ENCODE data around the gene AKAP13. TPM values are rescaled to one million over a fixed set of nuclear protein-coding genes. Genes with fewer than 3 reads are reported as not detected.
"Not testable (repeated sequence)": the region's sequence is repeated elsewhere in the genome, so short reads cannot be mapped to it uniquely, and the experiment has no call there.

The AKAP13 gene
- total and polyA plus RNA-seq, 3 donors from 2014 or later = 79.5 to 207 (median 187) TPM

DNA sequence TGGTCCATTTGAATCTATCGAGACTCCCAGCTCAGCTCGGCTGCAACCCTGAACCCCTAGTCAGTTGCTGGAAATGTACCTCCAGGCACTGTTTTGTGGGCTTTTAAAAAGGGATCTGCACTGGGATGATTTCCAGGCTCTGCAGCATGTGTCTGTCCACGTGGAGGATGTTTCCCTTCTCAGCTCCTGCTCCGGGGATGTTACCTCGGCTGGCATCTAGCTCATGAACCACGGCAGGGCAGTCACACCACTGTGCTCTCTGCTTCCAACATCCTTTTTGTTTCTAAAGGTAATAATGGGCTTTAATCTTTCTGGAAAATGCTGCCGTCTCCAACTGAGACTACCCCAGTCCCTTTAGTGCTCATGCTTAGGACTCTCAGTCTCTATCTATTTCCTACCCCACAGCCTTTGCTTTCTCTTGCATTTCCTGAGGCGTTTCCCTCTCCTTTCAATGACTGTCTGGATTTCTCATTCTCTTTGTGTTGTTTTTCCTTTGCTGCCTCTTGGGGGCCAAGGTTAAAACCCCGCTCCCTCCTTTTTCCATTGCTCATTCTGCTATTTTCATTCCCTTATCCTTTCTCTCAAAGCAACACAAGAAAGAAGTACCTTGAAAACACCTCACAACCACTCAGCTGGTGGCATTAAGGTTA is 42.9 kb upstream of the AKAP13 start:
- Histone ChIP-seq H3K9me3 (no peaks in the 10 kb centered on the region), H3K4me1 (peaks cover 10% of the 10 kb centered on the region)

DNA sequence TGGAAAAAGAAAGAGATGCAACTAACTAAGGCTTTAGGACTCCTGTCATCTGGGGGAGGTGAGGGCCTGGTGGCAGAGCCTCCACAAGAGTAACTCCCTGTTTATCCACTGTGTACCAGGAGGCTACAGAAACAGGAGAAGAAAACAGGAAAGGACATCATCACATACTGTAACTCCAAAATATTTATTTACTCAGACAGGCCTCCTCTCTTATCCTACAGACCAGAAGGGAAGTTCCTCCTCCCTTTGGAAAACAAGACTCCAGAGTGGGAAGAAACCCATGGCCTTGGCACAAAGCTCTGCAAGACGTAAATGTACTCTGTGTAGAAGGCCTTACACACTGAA is 40.1 kb upstream of the AKAP13 start:
- Histone ChIP-seq H3K27ac (no peak overlapping the region), H3K4me1 (peaks cover 7% of the 10 kb centered on the region), H3K36me3 (ENCODE audit: low read depth, missing control alignments) (no peaks in the 10 kb centered on the region), H3K27me3 (no peaks in the 10 kb centered on the region), H3K9me3 (no peaks in the 10 kb centered on the region), H3K4me3 (no peak overlapping the region)
- 35 to 85% methylated on average over 1 of the region's 1 CpG for WGBS, 2 donors
- TF ChIP-seq, protein P1, sequence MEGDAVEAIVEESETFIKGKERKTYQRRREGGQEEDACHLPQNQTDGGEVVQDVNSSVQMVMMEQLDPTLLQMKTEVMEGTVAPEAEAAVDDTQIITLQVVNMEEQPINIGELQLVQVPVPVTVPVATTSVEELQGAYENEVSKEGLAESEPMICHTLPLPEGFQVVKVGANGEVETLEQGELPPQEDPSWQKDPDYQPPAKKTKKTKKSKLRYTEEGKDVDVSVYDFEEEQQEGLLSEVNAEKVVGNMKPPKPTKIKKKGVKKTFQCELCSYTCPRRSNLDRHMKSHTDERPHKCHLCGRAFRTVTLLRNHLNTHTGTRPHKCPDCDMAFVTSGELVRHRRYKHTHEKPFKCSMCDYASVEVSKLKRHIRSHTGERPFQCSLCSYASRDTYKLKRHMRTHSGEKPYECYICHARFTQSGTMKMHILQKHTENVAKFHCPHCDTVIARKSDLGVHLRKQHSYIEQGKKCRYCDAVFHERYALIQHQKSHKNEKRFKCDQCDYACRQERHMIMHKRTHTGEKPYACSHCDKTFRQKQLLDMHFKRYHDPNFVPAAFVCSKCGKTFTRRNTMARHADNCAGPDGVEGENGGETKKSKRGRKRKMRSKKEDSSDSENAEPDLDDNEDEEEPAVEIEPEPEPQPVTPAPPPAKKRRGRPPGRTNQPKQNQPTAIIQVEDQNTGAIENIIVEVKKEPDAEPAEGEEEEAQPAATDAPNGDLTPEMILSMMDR (IDR thresholded peaks at IDR 0.05) = no peak
- no peak for TF ChIP-seq POLR2A (IDR thresholded peaks at IDR 0.05)
- no peak for DNase-seq
- intact Hi-C loops (cut with DNase I; ENCODE audit: low total_unique reads) = no loop called here

More for the DNA sequence above, 42.9 kb upstream of the AKAP13 start:
- 50 to 67% methylated on average over 9 of the region's 9 CpGs for WGBS, 2 donors
- Histone ChIP-seq H3K36me3 (ENCODE audit: low read depth, missing control alignments) (no peaks in the 10 kb centered on the region), H3K27ac (no peak overlapping the region), H3K4me3 (no peak overlapping the region), H3K27me3 (no peaks in the 10 kb centered on the region)
- DNase-seq = no peak
- intact Hi-C loops (cut with DNase I; ENCODE audit: low total_unique reads) = no loop called here
- TF ChIP-seq, protein P1 (IDR thresholded peaks at IDR 0.05) = no peak
- no peak for TF ChIP-seq POLR2A (IDR thresholded peaks at IDR 0.05)

DNA sequence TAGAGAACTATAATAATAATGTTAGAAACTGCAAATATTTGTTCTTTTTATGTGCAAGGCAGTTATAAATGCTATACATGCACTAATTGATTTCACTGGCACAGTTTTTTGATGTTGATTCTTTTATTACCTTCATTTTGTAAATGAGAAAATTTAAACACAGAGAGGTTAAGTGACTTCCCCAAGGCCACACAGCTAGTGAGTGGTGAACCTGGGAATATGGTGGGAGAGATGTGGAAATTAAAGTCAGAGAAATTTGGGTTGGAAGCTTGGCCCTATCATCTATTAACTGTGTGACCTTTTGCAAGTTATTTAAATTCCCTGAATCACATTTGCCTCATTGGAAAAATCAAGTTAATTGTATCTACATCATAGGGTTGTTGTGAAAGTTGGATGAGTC is 39.6 kb upstream of the AKAP13 start:
- DNase-seq = no peak

DNA sequence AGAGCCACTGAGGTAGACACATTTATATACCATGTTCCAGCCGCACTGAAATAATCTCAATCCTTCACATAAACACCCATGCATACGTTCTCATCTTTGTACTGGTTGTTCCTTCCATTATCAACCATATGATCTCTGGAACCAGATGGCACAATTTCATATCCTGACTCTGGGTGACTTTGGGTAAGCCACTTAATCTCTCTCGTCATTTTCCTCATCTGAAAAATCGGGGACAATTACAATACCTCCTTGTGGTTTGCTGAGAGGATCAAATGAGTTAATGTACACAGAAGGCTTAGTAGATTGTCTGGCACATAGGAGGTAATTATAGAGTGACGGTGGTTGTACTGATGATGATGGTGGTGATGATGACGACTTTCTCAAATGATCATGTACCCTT is 38.2 kb upstream of the AKAP13 start:
- not testable (repeated sequence) for H3K27me3 ChIP-seq

More for the DNA sequence above, 39.6 kb upstream of the AKAP13 start:
- Histone ChIP-seq H3K4me1 (peaks cover 4% of the 10 kb centered on the region), H3K27me3 (no peaks in the 10 kb centered on the region), H3K9me3 (no peaks in the 10 kb centered on the region), H3K27ac (no peak overlapping the region), H3K4me3 (no peak overlapping the region), H3K36me3 (ENCODE audit: low read depth, missing control alignments) (no peaks in the 10 kb centered on the region)
- no peak for TF ChIP-seq POLR2A (IDR thresholded peaks at IDR 0.05)
- TF ChIP-seq, protein P1 (IDR thresholded peaks at IDR 0.05) = no peak
- intact Hi-C loops (cut with DNase I; ENCODE audit: low total_unique reads) = no loop called here

DNA sequence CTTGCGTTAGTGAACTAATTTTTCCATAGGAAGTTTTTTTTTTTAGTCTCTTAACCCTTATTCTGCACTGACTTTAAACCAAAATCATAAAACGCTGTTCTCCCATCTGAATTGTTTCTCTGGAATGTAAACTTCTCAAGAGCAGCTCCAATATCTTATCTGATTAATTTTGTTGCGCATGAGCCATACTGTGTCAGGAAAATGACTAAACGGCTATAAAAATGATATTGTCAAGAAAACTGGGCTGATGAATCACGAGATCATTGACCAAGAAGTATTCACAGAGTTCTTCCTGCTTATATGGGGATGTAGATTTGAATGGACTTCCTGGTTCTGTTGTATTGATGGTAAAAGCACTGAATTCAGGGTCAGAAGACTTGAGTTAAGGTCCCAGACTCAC is 37.0 kb upstream of the AKAP13 start:
- intact Hi-C loops (cut with DNase I; ENCODE audit: low total_unique reads); DNase-seq; H3K4me3 ChIP-seq; H3K4me1 ChIP-seq; H3K9me3 ChIP-seq; H3K27me3 ChIP-seq; H3K27ac ChIP-seq; H3K36me3 ChIP-seq (ENCODE audit: low read depth, missing control alignments): not testable (repeated sequence)
- WGBS, 2 donors = 69 to 74% methylated on average over 5 of the region's 5 CpGs

More for the DNA sequence above, 38.2 kb upstream of the AKAP13 start:
- intact Hi-C loops (cut with DNase I; ENCODE audit: low total_unique reads); H3K27ac ChIP-seq; DNase-seq; H3K4me3 ChIP-seq; H3K4me1 ChIP-seq; H3K9me3 ChIP-seq; H3K36me3 ChIP-seq (ENCODE audit: low read depth, missing control alignments): not testable (repeated sequence)
- WGBS, 2 donors = 81 to 87% methylated on average over 6 of the region's 6 CpGs

DNA sequence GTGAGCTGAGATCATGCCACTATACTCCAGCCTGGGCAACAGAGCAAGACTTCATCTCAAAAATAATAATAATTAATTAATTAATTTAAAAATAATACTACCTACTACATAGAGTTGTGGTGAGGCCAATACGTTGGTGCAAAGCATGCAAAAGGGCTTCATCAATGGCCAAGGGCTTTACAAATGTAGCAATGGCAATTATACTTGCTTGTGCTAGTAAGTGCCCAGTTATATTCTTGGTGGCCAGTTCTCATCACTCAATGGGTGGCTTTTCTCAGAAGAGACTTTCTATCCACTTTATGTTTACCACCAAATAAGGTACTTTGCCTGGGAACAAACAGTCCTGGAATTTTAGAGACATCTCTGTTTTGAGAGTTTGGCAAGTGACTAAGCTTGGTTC is 36.2 kb upstream of the AKAP13 start:
- 93 to 100% methylated on average over 1 of the region's 1 CpG for whole genome bisulfite sequencing, 2 donors
- H3K4me1 ChIP-seq; H3K4me3 ChIP-seq; DNase-seq; H3K36me3 ChIP-seq (ENCODE audit: low read depth, missing control alignments); H3K27me3 ChIP-seq; H3K27ac ChIP-seq; intact Hi-C loops (cut with DNase I; ENCODE audit: low total_unique reads); H3K9me3 ChIP-seq: not testable (repeated sequence)

DNA sequence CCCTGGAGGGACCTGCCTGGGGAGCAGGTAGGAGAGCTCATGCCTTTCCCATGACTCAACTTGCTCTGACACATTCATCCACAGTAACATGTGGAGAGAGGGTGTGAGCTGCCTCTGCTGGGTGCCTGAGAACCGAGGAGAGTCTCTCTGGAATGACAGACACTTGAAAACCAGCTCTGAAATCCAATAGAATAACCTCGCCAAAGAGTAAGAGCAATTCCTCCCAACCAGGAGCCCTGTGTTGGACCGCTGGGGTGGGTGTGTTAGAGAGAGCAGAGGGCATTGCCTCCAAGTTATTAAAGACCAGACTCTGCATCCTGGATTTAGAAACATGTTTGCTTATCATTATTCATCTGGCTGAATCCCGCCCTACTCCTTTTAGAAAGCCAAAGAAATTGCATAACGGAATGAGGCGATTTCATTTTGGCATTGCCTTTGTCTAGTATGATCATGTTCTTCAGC is 35.7 kb upstream of the AKAP13 start:
- H3K4me3 ChIP-seq; H3K27ac ChIP-seq; intact Hi-C loops (cut with DNase I; ENCODE audit: low total_unique reads); DNase-seq; H3K27me3 ChIP-seq; H3K4me1 ChIP-seq; H3K9me3 ChIP-seq; H3K36me3 ChIP-seq (ENCODE audit: low read depth, missing control alignments): not testable (repeated sequence)
- WGBS, 2 donors = 92 to 96% methylated on average over 5 to 6 of the region's 6 CpGs

DNA sequence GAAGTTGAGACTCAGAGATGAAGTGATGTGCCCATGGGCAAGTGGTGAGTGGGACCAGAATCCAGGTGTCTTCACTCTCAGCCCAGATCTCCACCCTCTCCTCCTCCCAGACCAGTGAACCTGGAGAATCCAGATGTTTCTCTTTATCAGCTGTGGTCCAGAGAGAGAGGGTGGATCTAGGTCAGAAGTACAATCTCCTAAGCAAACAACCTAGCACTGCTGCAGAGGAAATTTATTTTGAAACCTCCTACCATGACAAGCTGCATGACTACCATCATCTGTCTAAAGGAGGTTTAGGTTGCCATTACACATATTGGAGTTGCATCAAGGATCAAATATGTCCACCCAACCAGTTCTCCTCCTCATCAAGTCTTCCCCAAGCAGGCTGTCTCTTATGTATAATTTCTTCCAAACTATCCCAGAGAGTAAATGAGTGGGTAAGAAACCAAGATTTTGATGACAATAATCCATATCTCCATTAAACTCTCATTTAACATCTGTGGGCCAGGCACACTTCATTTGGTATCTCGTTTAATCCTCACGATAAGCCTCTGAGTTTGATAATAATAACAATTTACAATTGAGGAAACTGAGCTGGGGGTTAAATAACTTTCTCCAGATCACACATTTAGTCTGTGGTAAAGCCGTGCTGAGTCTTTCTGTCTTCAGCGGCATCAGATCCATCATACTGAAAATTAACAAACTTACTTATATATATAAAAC is 35.0 kb upstream of the AKAP13 start:
- intact Hi-C loops (cut with DNase I; ENCODE audit: low total_unique reads) = not testable (repeated sequence)

DNA sequence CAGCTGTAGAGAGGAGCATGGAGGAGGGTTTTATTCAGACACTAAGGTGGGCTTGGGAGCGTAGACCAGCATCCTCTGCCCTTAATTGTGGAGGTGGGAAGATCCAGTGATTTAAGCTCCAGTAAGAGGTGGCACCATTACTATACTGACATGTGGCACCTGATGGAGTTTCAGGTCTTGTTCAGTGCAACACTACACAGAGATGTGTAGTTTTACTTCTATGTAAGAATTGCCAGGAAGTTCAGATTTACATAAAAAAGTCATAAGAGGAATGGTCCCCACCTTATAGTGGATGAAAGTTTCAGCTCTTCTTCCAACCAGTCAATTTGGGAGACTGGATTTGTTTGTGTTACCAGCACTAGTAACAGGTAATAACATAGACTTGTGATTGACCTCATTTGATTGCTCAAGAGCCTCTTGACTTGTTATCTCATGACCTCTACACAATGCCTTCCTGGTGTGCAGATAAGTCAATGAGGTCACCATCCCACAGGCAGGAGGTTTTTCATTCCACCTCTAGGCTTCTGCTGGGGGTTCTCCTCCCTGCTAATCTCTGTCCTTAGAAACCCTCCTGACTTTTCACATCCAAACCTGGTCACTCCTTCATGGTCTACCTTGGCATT is 33.8 kb upstream of the AKAP13 start:
- H3K27ac ChIP-seq; H3K4me1 ChIP-seq; H3K9me3 ChIP-seq; H3K27me3 ChIP-seq; H3K4me3 ChIP-seq; DNase-seq; H3K36me3 ChIP-seq (ENCODE audit: low read depth, missing control alignments); intact Hi-C loops (cut with DNase I; ENCODE audit: low total_unique reads): not testable (repeated sequence)
- 88 to 100% methylated on average over 1 of the region's 1 CpG for WGBS, 2 donors

More for the DNA sequence above, 35.0 kb upstream of the AKAP13 start:
- H3K9me3 ChIP-seq; H3K27me3 ChIP-seq; DNase-seq; H3K27ac ChIP-seq; H3K4me1 ChIP-seq; H3K4me3 ChIP-seq; H3K36me3 ChIP-seq (ENCODE audit: low read depth, missing control alignments): not testable (repeated sequence)
- WGBS, 2 donors = 89 to 91% methylated on average over 4 of the region's 4 CpGs

Measured in testis (tissue), 3 donors.